T1000 (cell line): ENCODE data around the gene MTCL3.

ENCODE experiments used
- DNase-seq: peaks from one replicate; lab custom pipeline; 2025; ENCODE audit warnings: mixed read lengths; lab: John Stamatoyannopoulos, UW

The MTCL3 gene

GRCh38 chr6:127468936-127469335 lies 50.2 kb downstream of the MTCL3 start:
- no peak for DNase-seq

DNA sequence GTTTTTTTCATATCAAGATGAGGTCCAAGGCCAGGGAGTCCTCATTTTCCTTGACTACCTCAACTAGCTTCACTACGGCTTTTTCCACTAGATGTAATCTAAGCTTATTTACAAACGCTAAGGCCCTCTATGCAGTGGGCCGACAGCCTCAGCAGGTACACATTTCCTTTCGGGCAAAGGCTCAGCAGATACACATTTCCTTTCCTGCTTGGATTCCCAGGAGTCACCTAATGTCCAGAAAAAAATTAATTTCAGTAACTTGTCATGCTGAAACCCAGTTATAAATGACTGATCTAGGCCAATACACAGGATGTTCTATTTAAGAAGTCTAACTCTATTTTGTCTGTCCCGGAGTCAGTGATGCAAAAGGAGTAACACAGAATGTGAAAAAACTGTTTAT lies 52.7 kb downstream of the MTCL3 start:
- no peak for DNase-seq

GRCh38 chr6:127464881-127465459 lies 54.2 kb downstream of the MTCL3 start:
- DNase-seq, result peak; percentile 43

GRCh38 chr6:127464161-127464880 lies 54.8 kb downstream of the MTCL3 start:
- no peak for DNase-seq

- no peak for DNase-seq
Observed at GRCh38 chr6:127463056-127463455, 56.1 kb downstream of the MTCL3 start.

GRCh38 chr6:127462376-127462775 lies 56.8 kb downstream of the MTCL3 start:
- DNase-seq, result no peak

GRCh38 chr6:127460465-127460864 lies 58.7 kb downstream of the MTCL3 start:
- no peak for DNase-seq

DNA sequence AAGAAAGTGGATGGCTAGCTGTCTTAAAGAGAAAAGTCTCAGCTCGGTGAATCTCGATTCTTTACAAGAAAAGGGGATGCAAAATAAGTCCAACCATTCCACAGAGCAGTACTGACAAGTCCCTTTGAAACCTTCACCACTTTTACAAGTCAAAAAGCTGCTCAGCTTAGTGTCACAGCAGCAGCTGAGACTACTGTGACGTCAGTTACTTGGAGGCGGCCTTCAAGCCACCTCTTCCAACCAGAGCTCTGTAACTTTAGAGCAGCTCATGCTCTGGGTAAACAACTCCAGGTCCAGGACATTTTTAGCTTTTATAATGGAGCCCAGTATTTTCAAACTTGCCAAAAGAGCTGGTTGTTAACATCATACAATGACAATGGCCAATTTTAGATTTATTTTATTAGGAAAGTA lies 59.9 kb downstream of the MTCL3 start, which contains the start of gene KIAA0408:
Gene KIAA0408, minus strand, starts transcription at position 159 of the 411 bp plus-strand sequence. CDS start 5,408 bp downstream, outside the sequence.
- DNase-seq, result no peak

GRCh38 chr6:127458817-127459216 lies 60.3 kb downstream of the MTCL3 start:
- no peak for DNase-seq

DNA sequence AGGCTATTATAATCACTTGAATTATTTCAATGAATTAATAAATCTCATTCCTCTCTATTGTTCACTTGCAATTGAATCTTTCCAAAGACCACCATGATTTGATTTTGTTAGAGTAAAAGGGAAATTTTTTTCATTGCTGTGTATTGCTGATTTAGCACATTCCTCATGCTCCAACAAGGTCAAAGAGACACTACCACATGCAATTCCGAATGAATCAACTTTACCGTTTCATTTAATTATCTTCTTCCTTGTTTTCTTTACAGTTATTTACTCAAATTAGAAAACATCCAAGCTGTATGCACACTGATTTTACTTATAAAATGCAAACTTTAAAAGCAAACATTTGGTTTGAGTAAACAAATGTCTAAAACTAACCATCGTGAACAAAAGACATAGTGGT lies 60.9 kb downstream of the MTCL3 start:
- DNase-seq, result no peak

- DNase-seq, result no peak
Observed at GRCh38 chr6:127457456-127458064, 61.6 kb downstream of the MTCL3 start.

DNA sequence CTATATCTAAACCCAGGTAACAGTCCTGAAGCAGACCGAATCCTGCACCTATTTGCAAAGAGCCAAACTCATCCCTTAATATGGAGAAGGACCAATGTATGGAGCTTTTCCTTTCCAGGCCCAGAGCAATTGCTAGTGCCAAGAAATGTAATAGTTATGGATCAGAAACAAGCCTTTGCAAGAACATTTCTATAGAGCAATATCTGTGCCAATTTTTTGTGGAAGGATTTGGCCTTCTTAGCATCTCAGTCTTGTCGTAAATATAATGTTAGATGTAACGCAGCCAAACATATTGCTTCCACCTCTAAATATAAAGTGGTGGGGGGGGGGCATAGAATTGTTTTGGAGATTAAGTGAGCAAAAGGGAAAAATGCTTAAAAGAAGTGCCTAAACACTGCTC lies 62.7 kb downstream of the MTCL3 start:
- no peak for DNase-seq

- DNase-seq, result no peak
Observed at GRCh38 chr6:127453845-127454619, 65.1 kb downstream of the MTCL3 start.

DNA sequence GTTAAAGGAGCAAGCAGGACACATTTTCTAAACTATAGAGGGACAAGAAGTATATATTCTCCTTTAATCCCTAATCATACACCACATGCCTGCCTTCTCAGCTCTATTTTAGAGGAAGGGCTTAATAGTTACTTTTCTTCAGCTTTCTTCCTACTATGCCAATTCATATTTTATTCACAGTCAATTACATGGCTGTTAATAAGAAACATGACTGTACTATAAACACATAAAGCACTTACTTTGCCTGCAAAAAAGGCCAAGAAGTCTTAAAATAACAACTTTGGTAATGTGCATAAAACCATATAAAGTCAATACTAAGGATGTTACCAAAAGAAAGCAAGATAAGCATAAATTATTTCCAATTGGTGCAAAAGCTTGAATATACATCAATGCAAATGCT lies 66.3 kb downstream of the MTCL3 start:
- no peak for DNase-seq

- no peak for DNase-seq
Observed at GRCh38 chr6:127451388-127451787, 67.7 kb downstream of the MTCL3 start.

- DNase-seq, result no peak
Observed at GRCh38 chr6:127447780-127448179, 71.4 kb downstream of the MTCL3 start.

DNA sequence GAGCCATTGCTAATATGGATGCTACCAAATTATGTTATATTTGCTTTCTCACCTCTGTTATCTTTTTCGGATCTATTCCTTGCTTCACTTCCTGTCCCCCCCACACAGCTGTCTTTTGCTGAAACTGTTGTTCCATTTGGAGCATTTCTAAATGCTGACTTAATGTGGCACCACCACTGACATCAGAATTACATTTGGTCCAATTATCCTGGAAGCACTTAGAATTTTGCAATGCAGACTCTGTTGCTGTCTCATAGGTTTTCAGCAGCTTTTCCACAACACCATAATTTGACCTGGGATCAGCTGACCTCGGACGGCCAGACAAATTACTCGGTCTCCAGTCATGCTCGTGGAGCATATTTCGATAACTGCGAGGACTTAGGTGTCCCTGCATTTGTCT lies 72.8 kb downstream of the MTCL3 start:
- DNase-seq, result no peak

DNA sequence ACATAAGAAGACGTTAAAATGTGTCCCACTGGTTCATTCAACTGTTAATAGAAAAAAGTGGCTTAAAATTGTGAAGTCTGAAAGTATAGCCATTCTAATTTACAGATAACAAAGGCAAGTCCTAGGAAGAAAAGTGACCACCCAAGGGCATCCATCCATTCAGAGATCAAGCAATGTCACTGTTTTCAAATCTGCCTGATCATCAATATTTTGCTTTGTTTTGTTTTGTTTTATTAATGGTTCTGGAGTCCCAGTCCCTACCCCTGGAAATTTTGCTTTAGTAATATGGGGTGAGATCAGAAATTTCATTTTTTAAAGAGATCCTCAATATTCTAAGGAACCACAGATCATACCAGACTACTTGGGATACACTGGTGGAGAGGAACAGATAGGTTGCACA lies 77.3 kb downstream of the MTCL3 start:
- DNase-seq, result no peak

- no peak for DNase-seq
Observed at GRCh38 chr6:127439718-127440117, 79.4 kb downstream of the MTCL3 start.

- no peak for DNase-seq
Observed at GRCh38 chr6:127436578-127437110, 82.5 kb downstream of the MTCL3 start.

GRCh38 chr6:127435626-127436220 lies 83.4 kb downstream of the MTCL3 start:
- no peak for DNase-seq

GRCh38 chr6:127434651-127435050 lies 84.5 kb downstream of the MTCL3 start:
- no peak for DNase-seq
